ENCODE measurements around the gene BRSK2. TPM values are rescaled to one million over a fixed set of nuclear protein-coding genes. Genes with fewer than 3 reads are reported as not detected.

BRSK2 gene
- total and polyA plus RNA-seq, 9 of the 15 experiments (the other 6 are each of a cell fraction or from before 2014, with no cell fraction given), result 0.06 to 0.52 (median 0.18) TPM; not detected in 5

GRCh38 chr11:1360181-1360834 is 29.4 kb upstream of the BRSK2 start:
- CTCF ChIA-PET (ENCODE audit: low intra/inter-chr PET ratio), result no interaction called here
- ATAC-seq (no peak), FAIRE-seq (no peak), DNase-seq (ENCODE audit: extremely low read depth in 1 of 4, low spot score in 3 of 4) (no peak)
- Histone ChIP-seq H3K9me3 (replicated peaks; ENCODE audit: control insufficient read depth, insufficient read depth, low read depth, low read length) (no peaks in the 10 kb centered on the region), H3K4me2 (ENCODE audit: insufficient read depth, low read length) (no peak overlapping the region), H3K4me3 (no peak overlapping the region), H4K20me1 (replicated peaks; ENCODE audit: control insufficient read depth, insufficient read depth, low read length) (peaks cover 6% of the 10 kb centered on the region; the same call in 1 of the 2 replicates), H3K4me1 (replicated peaks in 1 of 2; ENCODE audit: control insufficient read depth in 2 of 2, insufficient read depth in 2 of 2, low read length in 2 of 2) (peaks cover 14 to 20% of the 10 kb centered on the region in 2 experiments; a peak in 4 of 5 replicates), H3K79me2 (ENCODE audit: control insufficient read depth, insufficient read depth, low read length) (no peaks in the 10 kb centered on the region), H2AFZ (ENCODE audit: low read depth, low read length) (no peak overlapping the region), H3K9me1 (ENCODE audit: control insufficient read depth, insufficient read depth, low read length) (no peaks in the 10 kb centered on the region), H3K27me3 (ENCODE audit: control insufficient read depth in 2 of 2, insufficient read depth in 2 of 2, low read length in 2 of 2) (peaks cover 12 to 56% of the 10 kb centered on the region in 2 experiments; a peak in 4 of 5 replicates), H3K36me3 (ENCODE audit: control insufficient read depth, insufficient read depth, low read length) (no peaks in the 10 kb centered on the region), H3K27ac (ENCODE audit: extremely low read depth, low read depth, low read length) (no peak overlapping the region), H3K9ac (ENCODE audit: insufficient read depth in 1 of 2, low read depth in 2 of 2, low read length in 2 of 2) (no peak overlapping the region)
- WGBS (ENCODE audit: insufficient coverage, low coverage, missing lambda C conversion rate), result 11% methylated on average over 20 of the region's 20 CpGs
- no TSS peak for BruUV-seq (replicated peaks)
- POLR2A ChIA-PET, result interaction anchor here (1.2 kb wide), 1 partner anchor 15 kb away, joined by 4 read pairs; no protein-coding TSS in a partner anchor
- intact Hi-C loops (cut with micrococcal nuclease), result no loop called here
- in situ Hi-C loops (cut with MboI), result no loop called here
- no peak for TF ChIP-seq ZNF347 (CRISPR knock-in tag; IDR thresholded peaks at IDR 0.05; ENCODE audit: low read depth)
- TF ChIP-seq BRD9 (IDR thresholded peaks at IDR 0.05; ENCODE audit: low read depth, partially characterized antibody), result no peak
- no peak for TF ChIP-seq ZNF316 (IDR thresholded peaks at IDR 0.05)
- no peak for TF ChIP-seq FOXK2 (conservative IDR thresholded peaks at IDR 0.05 in 1 of 2, IDR thresholded peaks at IDR 0.05 in 1 of 2; ENCODE audit: low read depth in 2 of 2)
- TF ChIP-seq ZNF785 (CRISPR knock-in tag; IDR thresholded peaks at IDR 0.05), result no peak
- TF ChIP-seq GTF2F1 (IDR thresholded peaks at IDR 0.05; ENCODE audit: low read depth, low read length), result no peak
- TF ChIP-seq ZSCAN29 (IDR thresholded peaks at IDR 0.05), result no peak
- TF ChIP-seq POLR2AphosphoS2 (IDR thresholded peaks at IDR 0.05; ENCODE audit: low read length), result no peak
- TF ChIP-seq, protein P1, sequence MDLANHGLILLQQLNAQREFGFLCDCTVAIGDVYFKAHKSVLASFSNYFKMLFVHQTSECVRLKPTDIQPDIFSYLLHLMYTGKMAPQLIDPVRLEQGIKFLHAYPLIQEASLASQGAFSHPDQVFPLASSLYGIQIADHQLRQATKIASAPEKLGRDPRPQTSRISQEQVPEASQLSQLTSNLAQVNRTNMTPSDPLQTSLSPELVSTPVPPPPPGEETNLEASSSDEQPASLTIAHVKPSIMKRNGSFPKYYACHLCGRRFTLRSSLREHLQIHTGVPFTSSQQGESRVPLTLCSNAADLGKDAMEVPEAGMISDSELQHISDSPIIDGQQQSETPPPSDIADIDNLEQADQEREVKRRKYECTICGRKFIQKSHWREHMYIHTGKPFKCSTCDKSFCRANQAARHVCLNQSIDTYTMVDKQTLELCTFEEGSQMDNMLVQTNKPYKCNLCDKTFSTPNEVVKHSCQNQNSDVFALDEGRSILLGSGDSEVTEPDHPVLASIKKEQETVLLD (IDR thresholded peaks at IDR 0.05), result no peak
- TF ChIP-seq KHSRP (IDR thresholded peaks at IDR 0.05), result no peak
- TF ChIP-seq BRCA1 (IDR thresholded peaks at IDR 0.05), result no peak
- no peak for TF ChIP-seq BRCA1 (CRISPR knock-in tag; IDR thresholded peaks at IDR 0.05)

Data from K562 (cell line).